Measurements from ENCODE around the gene UBA1. TPM values are rescaled to one million over a fixed set of nuclear protein-coding genes. Genes with fewer than 3 reads are reported as not detected.

Gene UBA1
- total RNA-seq, 1 donor: 214 TPM

GRCh38 chrX:47208108-47208507 lies 14.5 kb downstream of the UBA1 start:
- no peak for DNase-seq (ENCODE audit: low read depth)
- H3K4me3 ChIP-seq (ENCODE audit: low read depth, low read length): no peak overlapping the region
- no peak for TF ChIP-seq CTCF (IDR thresholded peaks at IDR 0.05; ENCODE audit: insufficient read depth, low read length)

GRCh38 chrX:47209508-47210238 lies 16.0 kb downstream of the UBA1 start:
- H3K4me3 ChIP-seq (ENCODE audit: low read depth, low read length): no peak overlapping the region
- no peak for TF ChIP-seq CTCF (IDR thresholded peaks at IDR 0.05; ENCODE audit: insufficient read depth, low read length)
- DNase-seq (ENCODE audit: low read depth): no peak

GRCh38 chrX:47210661-47211425 lies 17.2 kb downstream of the UBA1 start:
- TF ChIP-seq CTCF (IDR thresholded peaks at IDR 0.05; ENCODE audit: insufficient read depth, low read length): no peak
- DNase-seq (ENCODE audit: low read depth): no peak
- no peak overlapping the region for H3K4me3 ChIP-seq (ENCODE audit: low read depth, low read length)

- no peak for TF ChIP-seq CTCF (IDR thresholded peaks at IDR 0.05; ENCODE audit: insufficient read depth, low read length)
- no peak for DNase-seq (ENCODE audit: low read depth)
- no peak overlapping the region for H3K4me3 ChIP-seq (ENCODE audit: low read depth, low read length)
Observed at GRCh38 chrX:47212381-47213293, 19.0 kb downstream of the UBA1 start.

GRCh38 chrX:47214435-47215077 lies 20.9 kb downstream of the UBA1 start:
- TF ChIP-seq CTCF (IDR thresholded peaks at IDR 0.05; ENCODE audit: insufficient read depth, low read length): no peak
- no peak overlapping the region for H3K4me3 ChIP-seq (ENCODE audit: low read depth, low read length)
- no peak for DNase-seq (ENCODE audit: low read depth)

GRCh38 chrX:47215291-47215900 lies 21.8 kb downstream of the UBA1 start:
- no peak for DNase-seq (ENCODE audit: low read depth)
- TF ChIP-seq CTCF (IDR thresholded peaks at IDR 0.05; ENCODE audit: insufficient read depth, low read length): no peak
- no peak overlapping the region for H3K4me3 ChIP-seq (ENCODE audit: low read depth, low read length)
